K562 (cell line): ENCODE measurements around the gene LRP1B. TPM values are rescaled to one million over a fixed set of nuclear protein-coding genes. Genes with fewer than 3 reads are reported as not detected.

Source experiments
- ATAC-seq: fragments of 200-7000 bp; cut with Tn5 transposase; 3 replicates; pipeline ENCODE4 v1.9.1; 2020; ENCODE audit warnings: moderate library complexity
- BruUV-seq: library from RNA; stranded (reverse); fragments of 400-500 nt; replicated peaks from 2 replicates; lab custom pipeline; 2021; lab: Mats Ljungman, UMichigan
- CTCF ChIA-PET: fragments of 300-600 bp; formaldehyde crosslinking; extraction: SDS; loops from one replicate; lab custom pipeline; 2021; ENCODE audit warnings: low intra/inter-chr PET ratio; lab: Yijun Ruan, JAX
- POLR2A ChIA-PET: fragments of 300-600, 350-650 bp; sonication (Branson Sonifier 250); formaldehyde crosslinking; extraction: SDS; loops from one replicate; lab custom pipeline; 2021; ENCODE audit warnings: antibody characterized with exemption, inconsistent platforms; lab: Yijun Ruan, JAX
- DNase-seq, 4 experiments: peaks; one replicate each; pipeline versions ENCODE4 v3.0.0 to v3.0.0-alpha.2; 2011 to 2018; ENCODE audit warnings: low spot score in 3 of 4, mixed read lengths in 3 of 4; ENCODE audit errors: extremely low read depth in 1 of 4
- FAIRE-seq: peaks from 2 replicates; lab custom pipeline; 2011; peaks lifted over from hg19 to GRCh38; lab: Jason Lieb, UNC
- H2AFZ ChIP-seq: 2 replicates; pipeline ENCODE4 v1.6.0; 2011; ENCODE audit warnings: low read depth, low read length, control low read depth, inconsistent platforms
- H3K27ac ChIP-seq: fragments of 200-600 bp; 3 replicates; pipeline ENCODE4 v1.8.0; 2011; ENCODE audit warnings: low read depth, mild to moderate bottlenecking, control low read depth, inconsistent platforms, low read length, moderate library complexity, mixed read lengths; ENCODE audit errors: extremely low read depth
- H3K27me3 ChIP-seq, 2 experiments: fragments of 300-600 bp in 1 of 2; 2 replicates in 1 of 2; 3 replicates in 1 of 2; pipeline versions ENCODE4 v1.6.0 to v1.8.0; 2011; ENCODE audit warnings: inconsistent platforms in 2 of 2, low read length in 2 of 2, mild to moderate bottlenecking in 1 of 2, mixed read lengths in 1 of 2, moderate library complexity in 1 of 2; ENCODE audit not compliant: control insufficient read depth in 2 of 2, insufficient read depth in 2 of 2
- H3K36me3 ChIP-seq: fragments of 300-600 bp; 3 replicates; pipeline ENCODE4 v1.8.0; 2011; ENCODE audit warnings: mild to moderate bottlenecking, low read length, inconsistent platforms; ENCODE audit not compliant: control insufficient read depth, insufficient read depth
- H3K4me1 ChIP-seq, 2 experiments: fragments of 200-600 bp in 1 of 2; replicated peaks in 1 of 2; 2 replicates in 1 of 2; 3 replicates in 1 of 2; pipeline versions ENCODE4 v1.5.1 to v1.8.0; 2011; ENCODE audit warnings: inconsistent platforms in 2 of 2, low read length in 2 of 2, mild to moderate bottlenecking in 1 of 2, mixed read lengths in 1 of 2, moderate library complexity in 1 of 2; ENCODE audit not compliant: control insufficient read depth in 2 of 2, insufficient read depth in 2 of 2
- H3K4me2 ChIP-seq: 2 replicates; pipeline ENCODE4 v1.6.1; 2011; ENCODE audit warnings: low read length, control low read depth, inconsistent platforms, mixed read lengths; ENCODE audit not compliant: insufficient read depth
- H3K4me3 ChIP-seq: fragments of 200-600 bp; sonication (generic), shearing (Covaris generic); 2 replicates; pipeline ENCODE4 v1.5.1; 2016; ENCODE audit warnings: control low read depth, inconsistent platforms
- H3K79me2 ChIP-seq: fragments of 200-600 bp; 3 replicates; pipeline ENCODE4 v1.8.0; 2011; ENCODE audit warnings: low read length, inconsistent platforms; ENCODE audit not compliant: control insufficient read depth, insufficient read depth
- H3K9ac ChIP-seq, 2 experiments: 2 replicates each; pipeline versions ENCODE4 v1.6.0 to v1.6.1; 2011; ENCODE audit warnings: low read depth in 2 of 2, low read length in 2 of 2, control low read depth in 1 of 2, inconsistent platforms in 1 of 2, mild to moderate bottlenecking in 1 of 2, mixed read lengths in 1 of 2; ENCODE audit not compliant: insufficient read depth in 1 of 2
- H3K9me1 ChIP-seq: one replicate; pipeline ENCODE4 v1.6.0; 2011; ENCODE audit warnings: inconsistent platforms, mild to moderate bottlenecking, low read length, moderate library complexity; ENCODE audit not compliant: control insufficient read depth, insufficient read depth
- H3K9me3 ChIP-seq: replicated peaks from 2 replicates; pipeline ENCODE4 v1.5.1; 2011; ENCODE audit warnings: low read depth, low read length, inconsistent platforms; ENCODE audit not compliant: control insufficient read depth, insufficient read depth
- H4K20me1 ChIP-seq: replicated peaks from 2 replicates; pipeline ENCODE4 v1.6.1; 2011; ENCODE audit warnings: low read length, inconsistent platforms, mixed read lengths; ENCODE audit not compliant: control insufficient read depth, insufficient read depth
- CEBPB ChIP-seq: fragments of 450-650 bp; IDR thresholded peaks from 2 replicates; pipeline ENCODE4 v1.6.1; 2016; ENCODE audit warnings: missing genetic modification characterization, missing compliant biosample characterization
- CXXC5 ChIP-seq: fragments of 250-450 bp; sonication (Bioruptor Pico); IDR thresholded peaks from 2 replicates; pipeline ENCODE4 v1.8.0; 2022; ENCODE audit warnings: inconsistent platforms, mild to moderate bottlenecking, moderate library complexity
- E2F3 ChIP-seq: fragments of 250-450 bp; sonication (Bioruptor Pico); IDR thresholded peaks from 2 replicates; pipeline ENCODE4 v1.4.0; 2020; ENCODE audit warnings: mild to moderate bottlenecking
- EHMT2 ChIP-seq: fragments of 450-650 bp; IDR thresholded peaks from 2 replicates; pipeline ENCODE4 v1.6.1; 2018; ENCODE audit warnings: antibody characterized with exemption
- FOXK1 ChIP-seq: sonication (generic); formaldehyde crosslinking; IDR thresholded peaks from 2 replicates; pipeline ENCODE4 v1.8.0; 2022; ENCODE audit warnings: missing genetic modification reagents, mild to moderate bottlenecking, borderline replicate concordance
- HMGN3 ChIP-seq: IDR thresholded peaks from 2 replicates; pipeline ENCODE4 v1.6.1; 2011; ENCODE audit warnings: borderline replicate concordance, low read depth, mild to moderate bottlenecking, mixed read lengths, low read length; ENCODE audit not compliant: insufficient read length; ENCODE audit errors: extremely low read depth
- HOXB6 ChIP-seq: fragments of 250-450 bp; sonication (Bioruptor Pico); IDR thresholded peaks from 2 replicates; pipeline ENCODE4 v1.5.1; 2022; ENCODE audit warnings: mild to moderate bottlenecking, borderline replicate concordance
- KLF1 ChIP-seq: fragments of 450-650 bp; IDR thresholded peaks from 2 replicates; pipeline ENCODE4 v1.6.1; 2016; ENCODE audit warnings: missing genetic modification characterization, missing compliant biosample characterization
- KLF6 ChIP-seq: fragments of 250-450 bp; sonication (Bioruptor Pico); IDR thresholded peaks from 2 replicates; pipeline ENCODE4 v1.4.0; 2020; ENCODE audit warnings: mild to moderate bottlenecking, moderate library complexity, borderline replicate concordance
- NFE2L1 ChIP-seq: fragments of 450-650 bp; IDR thresholded peaks from 2 replicates; pipeline ENCODE4 v1.6.1; 2016; ENCODE audit warnings: missing genetic modification characterization, low read depth, mild to moderate bottlenecking, missing compliant biosample characterization, moderate library complexity, borderline replicate concordance
- NR1H2 ChIP-seq: sonication (generic); formaldehyde crosslinking; IDR thresholded peaks from 2 replicates; pipeline ENCODE4 v1.4.0; 2020; ENCODE audit warnings: mild to moderate bottlenecking, missing genetic modification reagents
- RB1 ChIP-seq: fragments of 450-650 bp; IDR thresholded peaks from 2 replicates; pipeline ENCODE4 v1.6.1; 2017; ENCODE audit warnings: low read depth, mild to moderate bottlenecking
- SRF ChIP-seq, 2 experiments: fragments of 250-450, 450-650 bp in 1 of 2; sonication (Bioruptor Pico) in 1 of 2; sonication (generic) in 1 of 2; formaldehyde crosslinking; IDR thresholded peaks; 2 replicates each; pipeline versions ENCODE4 v1.5.0 to v1.5.1; 2020 to 2022; ENCODE audit warnings: mild to moderate bottlenecking in 1 of 2, missing genetic modification reagents in 1 of 2
- XRCC5 ChIP-seq: fragments of 200-400 bp; formaldehyde crosslinking; IDR thresholded peaks from 2 replicates; pipeline ENCODE4 v1.6.1; 2017; ENCODE audit warnings: low read depth, mild to moderate bottlenecking, low read length
- ZC3H11A ChIP-seq: IDR thresholded peaks from 2 replicates; pipeline ENCODE4 v1.6.1; 2012; ENCODE audit warnings: low read depth, low read length, improper control_type of control experiment
- ZNF311 ChIP-seq: fragments of 250-450 bp; sonication (Bioruptor Pico); IDR thresholded peaks from 2 replicates; pipeline ENCODE4 v1.4.0; 2020; ENCODE audit warnings: mild to moderate bottlenecking, moderate library complexity
- ZNF354B ChIP-seq: fragments of 250-450 bp; sonication (Bioruptor Pico); IDR thresholded peaks from 2 replicates; pipeline ENCODE4 v1.4.0; 2020
- ZNF696 ChIP-seq: fragments of 250-450 bp; sonication (Bioruptor Pico); conservative IDR thresholded peaks from 2 replicates; pipeline ENCODE4 v1.4.0; 2020; ENCODE audit warnings: mild to moderate bottlenecking, moderate library complexity
- ZNF75A ChIP-seq: fragments of 450-650 bp; formaldehyde crosslinking; IDR thresholded peaks from 2 replicates; pipeline ENCODE4 v1.4.0; 2020; ENCODE audit warnings: mild to moderate bottlenecking
- WGBS: fragments of 100-300 bp; shearing (Covaris generic); methylation state at CpG from one replicate; pipeline ENCODE4 v1.1.6; 2016; ENCODE audit warnings: low coverage, mixed read lengths; ENCODE audit not compliant: insufficient coverage; ENCODE audit errors: missing lambda C conversion rate; 5-methylcytosine and 5-hydroxymethylcytosine counted together
- in situ Hi-C: fragments of 300-500 bp; cut with MboI; formaldehyde crosslinking; loops from 4 replicates; pipeline ENCODE4 v1.15.0; 2018; ENCODE audit warnings: inconsistent platforms, mixed read lengths
- intact Hi-C: fragments of 100-400 bp; cut with micrococcal nuclease; formaldehyde crosslinking; loops from 2 replicates; pipeline ENCODE4 v1.14.2; 2022
- polyA plus RNA-seq, 8 experiments: library from polyadenylated mRNA; depleted of rRNA in 4 of 8; stranded (reverse) in 5 of 8; unstranded in 3 of 8; fragments of >200 nt; fragmentation: Nextera tagmentation in 2 of 8; fragmentation: Illumina TruSeq in 1 of 8; extraction: Ambion mirVana in 2 of 8; extraction: Trizol in 1 of 8; gene quantifications; 2 replicates each; pipeline versions ENCODE4 v1.2.1 to v1.2.3, GENCODE V29; 2011 to 2014; ENCODE audit warnings: inconsistent platforms in 1 of 8, missing spikeins in 1 of 8
- total RNA-seq, 7 experiments: library from RNA; depleted of rRNA in 6 of 7; stranded (reverse); fragments of >200 nt in 6 of 7; fragmentation: Illumina TruSeq in 2 of 7; extraction: Trizol in 2 of 7; gene quantifications; 2 replicates each; pipeline versions ENCODE4 v1.2.1 to v1.2.3, GENCODE V29; 2011 to 2021; ENCODE audit warnings: low replicate concordance in 1 of 7

The LRP1B gene
- total and polyA plus RNA-seq, 9 of the 15 experiments (the other 6 are each of a cell fraction or from before 2014, with no cell fraction given): not detected

DNA sequence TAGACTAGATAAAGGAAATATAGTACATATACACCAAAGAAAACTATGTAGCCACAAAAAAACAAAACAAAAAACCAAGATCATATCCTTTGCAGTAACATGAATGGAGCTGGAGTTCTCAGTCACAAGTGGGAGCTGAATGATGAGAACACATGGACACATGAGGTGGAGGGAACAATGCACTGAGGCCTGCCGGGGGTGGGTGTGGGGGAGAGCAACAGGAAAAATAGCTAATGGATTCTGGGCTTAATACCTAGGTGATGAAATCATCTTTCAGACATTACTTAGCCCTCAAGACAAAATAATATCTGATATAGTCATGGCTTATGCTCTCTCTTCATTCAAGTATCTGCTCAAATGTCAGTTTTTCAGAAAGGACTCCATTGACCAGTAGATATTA lies 930.6 kb downstream of the LRP1B start:
- FAIRE-seq (no peak), ATAC-seq (no peak), DNase-seq (no peak)
- Histone ChIP-seq H3K27ac (no peak overlapping the region), H3K27me3 (no peaks in the 10 kb centered on the region), H3K9ac (no peak overlapping the region), H3K9me3 (no peaks in the 10 kb centered on the region), H3K9me1 (no peaks in the 10 kb centered on the region), H2AFZ (no peak overlapping the region), H4K20me1 (no peaks in the 10 kb centered on the region), H3K4me2 (no peak overlapping the region), H3K36me3 (no peaks in the 10 kb centered on the region), H3K4me3 (no peak overlapping the region), H3K4me1 (no peaks in the 10 kb centered on the region), H3K79me2 (no peaks in the 10 kb centered on the region)
- 0% methylated on average over 1 of the region's 1 CpG for WGBS
- BruUV-seq: no TSS peak
- in situ Hi-C loops: no loop called here
- TF ChIP-seq ZC3H11A: no peak
- no peak for TF ChIP-seq ZNF354B
- TF ChIP-seq NFE2L1 (tag): no peak
- TF ChIP-seq CXXC5: no peak
- no peak for TF ChIP-seq HMGN3
- TF ChIP-seq HOXB6 (CRISPR knock-in tag): no peak
- TF ChIP-seq E2F3 (CRISPR knock-in tag): no peak
- TF ChIP-seq ZNF696 (CRISPR knock-in tag): no peak
- intact Hi-C loops: no loop called here
- ChIA-PET POLR2A (no interaction called here), CTCF (no interaction called here)

DNA sequence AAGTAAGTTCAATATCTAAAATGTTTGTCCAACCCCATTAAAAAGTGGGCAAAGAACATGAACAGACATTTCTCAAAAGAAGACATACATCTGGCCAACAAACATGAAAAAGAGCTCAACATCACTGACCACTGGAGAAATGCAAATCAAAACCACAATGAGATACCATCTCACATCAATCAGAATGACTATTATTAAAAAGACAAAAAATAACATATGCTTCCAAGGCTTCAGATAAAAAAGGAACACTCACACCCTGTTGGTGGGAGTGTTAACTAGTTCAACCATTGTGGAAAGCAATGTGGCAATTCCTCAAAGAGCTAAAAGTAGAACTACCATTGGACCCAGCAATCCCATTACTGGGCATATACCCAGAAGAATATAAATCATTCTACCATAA lies 931.1 kb downstream of the LRP1B start:
- BruUV-seq: no TSS peak
- CTCF ChIA-PET: no interaction called here
- in situ Hi-C loops: no loop called here
- TF ChIP-seq EHMT2 (no peak), NR1H2 (CRISPR knock-in tag) (no peak), XRCC5 (no peak), FOXK1 (CRISPR knock-in tag) (no peak), CEBPB (tag) (no peak), ZNF75A (CRISPR knock-in tag) (no peak), HMGN3 (no peak), SRF (CRISPR knock-in tag; IDR thresholded peaks at IDR 0.05) (no peak), RB1 (no peak), KLF1 (tag) (no peak), ZNF311 (CRISPR knock-in tag) (no peak), KLF6 (CRISPR knock-in tag) (no peak)

More for the DNA sequence above, 931.1 kb downstream of the LRP1B start:
- Histone ChIP-seq H4K20me1 (no peaks in the 10 kb centered on the region), H3K4me2 (no peak overlapping the region), H3K79me2 (no peaks in the 10 kb centered on the region), H2AFZ (no peak overlapping the region), H3K4me3 (no peak overlapping the region), H3K9ac (no peak overlapping the region), H3K9me1 (no peaks in the 10 kb centered on the region), H3K36me3 (no peaks in the 10 kb centered on the region), H3K27ac (no peak overlapping the region), H3K9me3 (no peaks in the 10 kb centered on the region), H3K27me3 (no peaks in the 10 kb centered on the region), H3K4me1 (no peaks in the 10 kb centered on the region)
- FAIRE-seq (no peak), DNase-seq (no peak), ATAC-seq (no peak)
- POLR2A ChIA-PET: no interaction called here
- intact Hi-C loops: no loop called here
